Endothelial cell of umbilical vein (primary cell): ENCODE data around the gene ARHGAP18.

Experiments
- MYC ChIP-seq: IDR thresholded peaks from one replicate; pipeline ENCODE4 v1.6.1; 2011; ENCODE audit warnings: mild to moderate bottlenecking, low read depth, low read length
- POLR2A ChIP-seq: IDR thresholded peaks from 2 replicates; pipeline ENCODE4 v1.6.1; 2012; ENCODE audit warnings: low read depth, mild to moderate bottlenecking, control low read depth, low read length
- TF ChIP-seq, protein P1 (sequence below): IDR thresholded peaks from 2 replicates; pipeline ENCODE4 v1.6.1; 2011; ENCODE audit not compliant: insufficient read depth, insufficient read length
- TF ChIP-seq, protein P2 (sequence below), 2 donors: IDR thresholded peaks; 1 replicate in 1 of 2; 2 replicates in 1 of 2; pipeline ENCODE4 v1.5.1; 2011; ENCODE audit warnings: low read length in 2 of 2, mild to moderate bottlenecking in 2 of 2, moderate library complexity in 2 of 2, control low read depth in 1 of 2, inconsistent platforms in 1 of 2, low read depth in 1 of 2; ENCODE audit not compliant: insufficient read depth in 1 of 2; ENCODE audit errors: extremely low read depth in 1 of 2

DNA sequence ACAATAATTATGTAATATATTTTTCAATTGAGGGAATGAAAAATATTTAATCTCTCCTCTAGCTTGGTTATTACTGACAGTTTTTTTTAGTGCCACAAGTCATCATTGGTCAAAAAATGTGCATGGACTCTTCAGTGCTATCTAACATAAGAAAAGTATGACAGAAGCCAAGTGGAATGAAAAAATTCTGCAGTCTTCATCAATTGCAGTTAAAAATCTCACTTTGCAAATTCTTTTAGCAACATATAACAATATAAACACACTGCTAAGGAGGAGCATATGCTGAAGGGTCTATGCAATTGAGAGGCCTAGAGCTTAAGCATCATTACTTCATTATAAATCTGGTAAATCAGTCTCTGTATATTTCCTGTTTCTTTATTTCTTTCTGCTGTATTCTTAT is 175.1 kb downstream of the ARHGAP18 start:
- TF ChIP-seq, protein P1, sequence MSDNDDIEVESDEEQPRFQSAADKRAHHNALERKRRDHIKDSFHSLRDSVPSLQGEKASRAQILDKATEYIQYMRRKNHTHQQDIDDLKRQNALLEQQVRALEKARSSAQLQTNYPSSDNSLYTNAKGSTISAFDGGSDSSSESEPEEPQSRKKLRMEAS, result no peak
- TF ChIP-seq, protein P2, sequence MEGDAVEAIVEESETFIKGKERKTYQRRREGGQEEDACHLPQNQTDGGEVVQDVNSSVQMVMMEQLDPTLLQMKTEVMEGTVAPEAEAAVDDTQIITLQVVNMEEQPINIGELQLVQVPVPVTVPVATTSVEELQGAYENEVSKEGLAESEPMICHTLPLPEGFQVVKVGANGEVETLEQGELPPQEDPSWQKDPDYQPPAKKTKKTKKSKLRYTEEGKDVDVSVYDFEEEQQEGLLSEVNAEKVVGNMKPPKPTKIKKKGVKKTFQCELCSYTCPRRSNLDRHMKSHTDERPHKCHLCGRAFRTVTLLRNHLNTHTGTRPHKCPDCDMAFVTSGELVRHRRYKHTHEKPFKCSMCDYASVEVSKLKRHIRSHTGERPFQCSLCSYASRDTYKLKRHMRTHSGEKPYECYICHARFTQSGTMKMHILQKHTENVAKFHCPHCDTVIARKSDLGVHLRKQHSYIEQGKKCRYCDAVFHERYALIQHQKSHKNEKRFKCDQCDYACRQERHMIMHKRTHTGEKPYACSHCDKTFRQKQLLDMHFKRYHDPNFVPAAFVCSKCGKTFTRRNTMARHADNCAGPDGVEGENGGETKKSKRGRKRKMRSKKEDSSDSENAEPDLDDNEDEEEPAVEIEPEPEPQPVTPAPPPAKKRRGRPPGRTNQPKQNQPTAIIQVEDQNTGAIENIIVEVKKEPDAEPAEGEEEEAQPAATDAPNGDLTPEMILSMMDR (IDR thresholded peaks at IDR 0.05; ENCODE audit: extremely low read depth in 1 of 2, insufficient read depth in 1 of 2, low read depth in 1 of 2, low read length in 2 of 2), result no peak
- TF ChIP-seq POLR2A (no peak), MYC (no peak)
